ENCODE data around the gene MVD.

Gene MVD

DNA sequence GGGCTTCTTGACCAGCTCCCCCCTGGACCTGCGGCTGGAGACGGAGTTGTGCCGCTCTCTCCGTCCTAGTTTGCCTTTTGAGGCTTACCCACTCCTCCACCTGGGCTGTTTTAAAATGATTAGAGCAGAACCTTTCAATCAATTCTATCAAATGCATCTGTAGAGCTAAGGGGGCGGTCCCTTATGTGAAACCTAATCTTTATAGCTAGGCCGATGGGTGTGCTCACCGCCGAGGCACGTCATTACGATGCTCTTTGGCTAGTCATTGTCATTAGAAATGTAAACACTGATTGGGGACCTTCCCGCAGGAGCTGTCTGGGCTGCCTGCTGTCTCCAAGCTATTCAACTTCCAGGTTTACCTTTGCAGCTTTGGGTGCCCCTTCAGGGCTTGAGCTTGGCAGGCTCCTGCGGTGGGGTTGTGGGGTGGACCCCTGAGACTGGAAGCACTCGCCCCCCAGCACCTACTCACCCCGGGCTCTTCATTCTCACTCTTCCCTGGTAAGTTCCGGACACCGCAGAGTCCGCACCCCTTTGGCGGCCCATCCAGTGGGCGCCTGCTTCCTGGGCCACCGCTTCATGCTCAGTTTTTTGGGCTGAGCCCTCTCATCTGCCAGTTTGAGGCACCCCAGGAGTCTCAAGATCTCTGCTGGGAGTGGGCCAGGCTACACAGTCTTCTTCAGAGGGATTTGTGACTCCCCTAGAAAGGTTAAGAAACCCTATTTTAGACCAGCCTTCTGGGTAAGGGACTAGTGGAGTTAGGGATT lies 45.4 kb downstream of the MVD start:
- no peak for TF ChIP-seq TAF1 (IDR thresholded peaks at IDR 0.05; ENCODE audit: borderline replicate concordance, insufficient read depth, low read length)
- TF ChIP-seq POLR2AphosphoS5 (IDR thresholded peaks at IDR 0.05; ENCODE audit: low read depth, low read length) = no peak
- TF ChIP-seq FOXP2 (optimal IDR thresholded peaks at IDR 0.05; ENCODE audit: borderline replicate concordance, extremely low read depth, extremely low read length, insufficient read depth) = no peak
- TF ChIP-seq, protein P1, sequence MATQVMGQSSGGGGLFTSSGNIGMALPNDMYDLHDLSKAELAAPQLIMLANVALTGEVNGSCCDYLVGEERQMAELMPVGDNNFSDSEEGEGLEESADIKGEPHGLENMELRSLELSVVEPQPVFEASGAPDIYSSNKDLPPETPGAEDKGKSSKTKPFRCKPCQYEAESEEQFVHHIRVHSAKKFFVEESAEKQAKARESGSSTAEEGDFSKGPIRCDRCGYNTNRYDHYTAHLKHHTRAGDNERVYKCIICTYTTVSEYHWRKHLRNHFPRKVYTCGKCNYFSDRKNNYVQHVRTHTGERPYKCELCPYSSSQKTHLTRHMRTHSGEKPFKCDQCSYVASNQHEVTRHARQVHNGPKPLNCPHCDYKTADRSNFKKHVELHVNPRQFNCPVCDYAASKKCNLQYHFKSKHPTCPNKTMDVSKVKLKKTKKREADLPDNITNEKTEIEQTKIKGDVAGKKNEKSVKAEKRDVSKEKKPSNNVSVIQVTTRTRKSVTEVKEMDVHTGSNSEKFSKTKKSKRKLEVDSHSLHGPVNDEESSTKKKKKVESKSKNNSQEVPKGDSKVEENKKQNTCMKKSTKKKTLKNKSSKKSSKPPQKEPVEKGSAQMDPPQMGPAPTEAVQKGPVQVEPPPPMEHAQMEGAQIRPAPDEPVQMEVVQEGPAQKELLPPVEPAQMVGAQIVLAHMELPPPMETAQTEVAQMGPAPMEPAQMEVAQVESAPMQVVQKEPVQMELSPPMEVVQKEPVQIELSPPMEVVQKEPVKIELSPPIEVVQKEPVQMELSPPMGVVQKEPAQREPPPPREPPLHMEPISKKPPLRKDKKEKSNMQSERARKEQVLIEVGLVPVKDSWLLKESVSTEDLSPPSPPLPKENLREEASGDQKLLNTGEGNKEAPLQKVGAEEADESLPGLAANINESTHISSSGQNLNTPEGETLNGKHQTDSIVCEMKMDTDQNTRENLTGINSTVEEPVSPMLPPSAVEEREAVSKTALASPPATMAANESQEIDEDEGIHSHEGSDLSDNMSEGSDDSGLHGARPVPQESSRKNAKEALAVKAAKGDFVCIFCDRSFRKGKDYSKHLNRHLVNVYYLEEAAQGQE (IDR thresholded peaks at IDR 0.05; ENCODE audit: insufficient read depth in 1 of 2, low read depth in 2 of 2, low read length in 2 of 2) = no peak
- no peak for TF ChIP-seq SIN3A (IDR thresholded peaks at IDR 0.05; ENCODE audit: borderline replicate concordance, insufficient read depth, low read length)

DNA sequence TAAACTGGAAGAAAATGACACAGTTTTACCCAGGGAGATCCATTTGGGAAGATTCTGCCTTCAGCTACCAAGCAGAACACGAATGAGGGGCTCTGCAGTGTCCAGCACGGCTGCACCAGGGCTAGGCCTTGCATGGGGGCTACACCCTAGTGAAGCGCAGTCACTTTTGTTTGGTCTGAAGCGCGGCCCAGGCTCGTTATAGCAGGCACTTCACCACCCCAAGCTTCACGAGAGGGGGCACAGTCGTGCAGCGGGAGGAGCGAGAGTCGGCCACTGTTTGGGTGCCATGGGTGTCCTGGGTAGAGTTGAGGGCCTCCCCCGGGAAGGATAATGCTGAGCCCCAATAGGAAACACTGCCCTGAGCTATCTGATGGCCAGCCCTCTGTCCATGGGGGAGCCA lies 46.2 kb downstream of the MVD start:
- no peak for TF ChIP-seq TAF1 (IDR thresholded peaks at IDR 0.05; ENCODE audit: borderline replicate concordance, insufficient read depth, low read length)
- TF ChIP-seq, protein P1 (IDR thresholded peaks at IDR 0.05; ENCODE audit: insufficient read depth in 1 of 2, low read depth in 2 of 2, low read length in 2 of 2) = no peak

DNA sequence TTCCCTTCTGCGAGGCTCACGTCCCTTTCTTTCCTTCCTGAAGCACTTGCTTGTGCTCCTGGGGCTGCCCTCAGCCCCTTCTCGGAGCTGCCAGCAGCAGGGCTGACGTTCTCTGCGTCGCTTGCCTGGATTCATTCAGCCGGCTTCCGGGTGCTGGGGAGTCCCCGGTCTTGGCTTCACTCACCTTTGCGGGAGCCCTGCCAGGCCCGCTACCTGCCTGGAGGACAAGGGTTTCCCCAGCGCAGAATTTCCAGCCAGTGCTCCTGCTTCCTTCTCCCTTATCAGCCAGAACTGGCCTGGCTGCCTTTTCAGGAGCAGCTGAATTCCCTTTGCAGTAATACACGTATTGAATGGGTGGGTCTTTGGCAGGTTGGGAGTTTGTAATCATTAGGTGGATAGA lies 46.6 kb downstream of the MVD start:
- TF ChIP-seq FOXP2 (optimal IDR thresholded peaks at IDR 0.05; ENCODE audit: borderline replicate concordance, extremely low read depth, extremely low read length, insufficient read depth) (no peak), SIN3A (IDR thresholded peaks at IDR 0.05; ENCODE audit: borderline replicate concordance, insufficient read depth, low read length) (no peak), POLR2AphosphoS5 (IDR thresholded peaks at IDR 0.05; ENCODE audit: low read depth, low read length) (no peak), TAF1 (IDR thresholded peaks at IDR 0.05; ENCODE audit: borderline replicate concordance, insufficient read depth, low read length) (no peak)
- TF ChIP-seq, protein P1 (IDR thresholded peaks at IDR 0.05; ENCODE audit: insufficient read depth in 1 of 2, low read depth in 2 of 2, low read length in 2 of 2) = no peak

DNA sequence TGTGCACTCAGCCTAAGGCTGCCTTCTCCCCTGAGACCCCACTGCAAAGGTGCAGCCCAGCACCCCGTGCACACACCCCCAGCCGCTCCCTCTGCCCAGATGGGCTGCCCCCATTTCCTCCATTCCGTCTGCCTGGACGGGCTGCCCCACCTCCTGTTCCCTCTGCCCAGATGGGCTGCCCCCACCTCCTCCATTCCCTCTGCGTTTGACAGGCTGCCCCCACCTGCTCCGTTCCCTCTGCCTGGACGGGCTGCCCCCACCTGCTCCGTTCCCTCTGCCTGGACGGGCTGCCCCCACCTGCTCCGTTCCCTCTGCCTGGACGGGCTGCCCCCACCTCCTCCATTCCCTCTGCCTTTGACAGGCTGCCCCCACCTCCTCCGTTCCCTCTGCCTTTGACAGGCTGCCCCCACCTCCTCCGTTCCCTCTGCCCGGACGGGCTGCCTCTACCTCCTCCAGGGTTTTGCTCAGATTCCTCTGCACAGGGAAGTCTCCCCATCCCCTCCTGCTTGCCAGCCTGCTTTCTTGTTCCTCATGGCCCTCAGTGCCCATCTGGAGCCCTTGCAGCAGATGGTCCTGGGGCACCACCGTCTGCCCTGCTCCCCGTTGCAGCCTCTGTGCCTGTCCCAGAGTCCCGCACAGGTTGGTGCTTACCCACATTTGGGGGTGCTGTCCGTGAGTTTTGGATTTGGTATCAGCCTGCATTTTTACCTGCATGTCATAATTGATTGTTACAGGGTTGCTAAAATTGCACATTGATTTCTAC lies 47.9 kb downstream of the MVD start:
- TF ChIP-seq SIN3A (IDR thresholded peaks at IDR 0.05; ENCODE audit: borderline replicate concordance, insufficient read depth, low read length) = no peak
- TF ChIP-seq FOXP2 (optimal IDR thresholded peaks at IDR 0.05; ENCODE audit: borderline replicate concordance, extremely low read depth, extremely low read length, insufficient read depth) = no peak
- TF ChIP-seq POLR2AphosphoS5 (IDR thresholded peaks at IDR 0.05; ENCODE audit: low read depth, low read length) = no peak
- no peak for TF ChIP-seq TAF1 (IDR thresholded peaks at IDR 0.05; ENCODE audit: borderline replicate concordance, insufficient read depth, low read length)
- TF ChIP-seq, protein P1 (IDR thresholded peaks at IDR 0.05; ENCODE audit: insufficient read depth in 1 of 2, low read depth in 2 of 2, low read length in 2 of 2) = no peak
